HT1080 (cell line): Measurements from ENCODE around the gene LAMTOR4. TPM values are rescaled to one million over a fixed set of nuclear protein-coding genes. Genes with fewer than 3 reads are reported as not detected.
"Not testable (repeated sequence)": the region's sequence is repeated elsewhere in the genome, so short reads cannot be mapped to it uniquely, and the experiment has no call there.

Source experiments
- DNase-seq: peaks from one replicate; pipeline ENCODE4 v3.0.0-alpha.2; 2015; ENCODE audit warnings: low read depth
- total RNA-seq: library from RNA; depleted of rRNA; stranded (reverse); fragments of >200 nt; shearing (Covaris generic); gene quantifications from 2 replicates; pipeline ENCODE4 v1.2.3, GENCODE V29; 2014

Gene LAMTOR4
- total RNA-seq, 1 experiment from 2014 or later, result 88.0 TPM

GRCh38 chr7:100122067-100122466 lies 26.7 kb upstream of the LAMTOR4 start:
- DNase-seq, result no peak

DNA sequence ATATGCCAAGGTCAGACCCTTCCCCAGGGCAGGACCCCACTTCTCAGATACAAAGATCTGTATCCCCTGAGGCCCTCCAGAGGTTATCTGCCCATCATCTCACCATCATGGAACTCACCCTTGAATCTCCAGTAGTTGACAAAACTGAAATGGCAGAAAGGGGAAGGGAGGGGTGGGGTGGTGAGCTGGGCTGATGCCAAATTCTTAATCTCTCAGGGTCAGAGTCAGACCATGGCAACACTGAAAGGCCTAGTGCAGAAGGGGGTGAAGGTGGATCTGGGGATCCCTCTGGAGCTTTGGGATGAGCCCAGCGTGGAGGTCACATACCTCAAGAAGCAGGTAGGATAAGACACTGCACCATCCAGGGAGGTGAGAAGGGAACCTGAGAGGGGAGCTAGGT lies 26.1 kb upstream of the LAMTOR4 start:
- DNase-seq, result no peak

GRCh38 chr7:100124301-100125230 lies 24.2 kb upstream of the LAMTOR4 start:
- DNase-seq, result no peak

DNA sequence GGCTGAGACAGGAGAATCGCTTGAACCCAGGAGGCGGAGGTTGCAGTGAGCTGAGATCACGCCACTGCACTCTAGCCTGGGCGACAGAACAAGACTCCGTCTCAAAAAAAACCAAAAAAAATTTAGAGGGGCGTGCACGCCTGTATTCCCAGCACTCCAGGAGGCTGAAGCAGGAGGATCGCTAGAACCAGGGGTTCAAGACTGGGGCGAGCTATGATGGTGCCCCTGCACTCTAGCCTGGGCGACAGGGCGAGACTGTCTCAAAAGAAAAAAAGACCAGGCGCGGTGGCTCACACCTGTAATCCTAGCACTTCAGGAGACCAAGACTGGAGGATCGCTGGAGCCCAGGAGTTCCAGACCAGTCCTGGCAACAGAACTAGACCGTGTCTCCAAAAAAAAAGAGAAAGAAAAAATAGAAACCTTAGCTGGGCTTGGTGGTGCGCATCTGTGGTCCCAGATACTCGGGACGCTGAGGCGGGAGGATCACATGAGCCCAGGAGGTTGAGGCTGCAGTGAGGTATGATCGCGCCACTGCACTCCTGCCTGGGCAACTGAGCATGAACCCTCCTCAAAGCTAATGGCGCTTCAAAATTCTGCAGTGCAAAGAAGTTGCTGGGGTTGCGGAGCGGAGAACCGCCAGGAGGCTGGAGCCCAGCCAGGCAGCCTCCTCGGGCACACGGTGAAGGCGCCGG lies 22.3 kb upstream of the LAMTOR4 start:
- DNase-seq, result no peak

GRCh38 chr7:100126931-100127865 lies 21.5 kb upstream of the LAMTOR4 start, which contains the start of gene MBLAC1:
MBLAC1 (plus strand) TSS chr7:100126967; CDS start chr7:100127396, 429 bp downstream.
- peak; percentile 73 for DNase-seq

GRCh38 chr7:100127866-100128636 lies 20.7 kb upstream of the LAMTOR4 start:
- DNase-seq, result no peak

- DNase-seq, result no peak
Observed at GRCh38 chr7:100128637-100128963, 20.1 kb upstream of the LAMTOR4 start.

DNA sequence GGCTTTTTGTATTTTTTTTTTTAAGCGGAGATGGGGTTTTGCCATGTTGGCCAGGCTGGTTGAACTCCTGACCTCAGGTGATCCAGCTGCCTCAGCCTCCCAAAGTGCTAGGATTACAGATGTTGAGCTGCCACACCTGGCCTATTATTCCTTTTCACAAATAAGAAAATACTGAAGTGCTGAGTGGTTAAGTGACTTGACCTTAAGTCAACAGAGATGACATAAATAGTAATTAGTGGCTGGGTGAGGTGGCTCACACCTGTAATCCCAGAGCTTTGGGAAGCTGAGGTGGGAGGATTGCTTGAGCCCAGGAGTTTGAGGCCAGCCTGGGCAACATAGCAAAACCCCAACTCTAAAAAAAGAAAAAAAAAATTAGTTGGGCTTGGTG lies 18.5 kb upstream of the LAMTOR4 start:
- DNase-seq, result not testable (repeated sequence)

- peak; percentile 46 for DNase-seq
Observed at GRCh38 chr7:100130608-100131453, 17.9 kb upstream of the LAMTOR4 start.

- DNase-seq, result no peak
Observed at GRCh38 chr7:100132126-100132525, 16.6 kb upstream of the LAMTOR4 start.

DNA sequence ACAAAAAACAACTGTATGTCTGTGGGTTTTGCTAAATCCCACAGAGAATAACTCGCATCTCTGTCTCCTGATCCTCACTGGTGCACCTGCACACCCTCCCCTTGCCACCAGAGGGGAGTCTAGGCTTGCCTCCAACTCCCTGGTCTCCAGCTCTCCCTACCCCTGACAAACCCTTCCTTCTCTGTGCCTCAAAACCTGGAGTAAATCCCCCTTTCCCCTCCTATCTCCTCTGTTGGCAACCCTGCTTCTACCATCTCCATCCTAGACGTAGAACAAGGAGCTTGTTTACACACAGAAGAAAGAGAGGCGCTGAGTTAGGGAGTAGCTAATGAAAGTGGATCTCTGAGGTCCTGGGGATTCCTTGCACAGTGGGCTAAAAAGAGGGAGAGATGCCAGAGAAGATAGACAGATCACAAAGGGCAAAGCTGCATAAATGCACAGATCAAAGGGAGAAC lies 16.0 kb upstream of the LAMTOR4 start:
- peak; percentile 65 for DNase-seq

- no peak for DNase-seq
Observed at GRCh38 chr7:100137851-100138760, 10.6 kb upstream of the LAMTOR4 start.

GRCh38 chr7:100141555-100141949 lies 7.2 kb upstream of the LAMTOR4 start:
- DNase-seq, result no peak

GRCh38 chr7:100142461-100142860 lies 6.3 kb upstream of the LAMTOR4 start:
- no peak for DNase-seq

DNA sequence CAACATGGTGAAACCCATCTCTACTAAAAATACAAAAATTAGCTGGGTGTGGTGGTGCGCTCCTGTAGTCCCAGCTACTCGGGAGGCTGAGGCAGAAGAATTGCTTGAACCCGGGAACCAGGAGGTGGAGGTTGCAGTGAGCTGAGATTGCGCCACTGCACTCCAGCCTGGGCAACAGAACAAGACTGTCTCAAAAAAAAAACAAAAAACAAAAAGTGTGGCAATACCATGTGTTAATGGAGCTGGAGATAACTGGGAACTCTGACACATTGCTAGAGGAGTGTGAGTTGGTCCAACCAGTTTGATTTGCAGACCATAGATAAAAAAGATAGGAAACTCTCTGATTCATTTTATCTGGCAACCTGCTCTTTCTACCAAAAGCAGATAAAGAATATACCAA lies 2.4 kb upstream of the LAMTOR4 start:
- DNase-seq, result not testable (repeated sequence)

- DNase-seq, result no peak
Observed at GRCh38 chr7:100147278-100147677, 1.4 kb upstream of the LAMTOR4 start.

DNA sequence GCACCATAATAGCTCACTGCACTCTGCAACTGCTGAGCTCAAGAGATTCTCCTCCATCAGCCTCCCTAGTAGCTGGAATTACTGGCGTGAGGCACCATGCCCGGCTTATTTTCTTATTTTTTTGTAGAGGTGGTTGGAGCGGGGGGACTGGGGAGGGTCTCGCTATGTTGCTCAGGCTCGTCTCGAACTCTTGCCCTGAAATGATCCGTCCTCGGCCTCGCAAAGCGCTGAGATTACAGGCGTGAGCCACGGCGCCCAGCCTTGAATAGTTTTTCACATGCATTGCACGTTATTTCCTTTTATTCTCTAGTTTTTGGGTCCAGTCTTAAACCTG lies 526 bp upstream of the LAMTOR4 start:
- DNase-seq, result no peak

DNA sequence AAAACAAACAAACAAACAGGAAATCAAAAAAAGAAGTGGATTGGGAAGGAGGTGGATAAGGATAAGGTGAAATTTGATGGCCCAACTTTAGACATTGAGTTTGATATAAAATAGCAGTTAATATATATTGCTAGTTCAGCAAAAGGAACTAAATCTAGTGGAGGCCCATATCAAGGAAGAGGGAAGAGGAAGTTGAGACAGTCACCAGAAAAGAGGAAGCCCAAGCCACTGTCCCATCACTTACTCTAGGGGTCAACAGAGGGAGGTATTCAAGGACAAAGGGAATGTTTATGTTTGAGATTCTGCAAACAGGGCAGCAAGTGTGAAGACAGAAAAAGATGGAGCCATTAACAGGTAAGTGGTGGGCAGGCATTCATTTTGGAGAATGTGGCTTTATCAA lies 3.7 kb downstream of the LAMTOR4 start:
- DNase-seq, result no peak
